ENCODE data around the gene CDH15.

GRCh38 chr16:89193576-89194293, 22.2 kb downstream of the CDH15 start:
- TF ChIP-seq EZH2phosphoT487 (IDR thresholded peaks at IDR 0.05; ENCODE audit: insufficient read depth, low read depth) = no peak
- no peak for TF ChIP-seq EZH2 (IDR thresholded peaks at IDR 0.05; ENCODE audit: insufficient read depth, poor library complexity, severe bottlenecking)
